Measurements from ENCODE around the gene PNKD.
A peak's percentile ranks its signal among the peaks of the same experiment; 100 is the strongest.

The PNKD gene

DNA sequence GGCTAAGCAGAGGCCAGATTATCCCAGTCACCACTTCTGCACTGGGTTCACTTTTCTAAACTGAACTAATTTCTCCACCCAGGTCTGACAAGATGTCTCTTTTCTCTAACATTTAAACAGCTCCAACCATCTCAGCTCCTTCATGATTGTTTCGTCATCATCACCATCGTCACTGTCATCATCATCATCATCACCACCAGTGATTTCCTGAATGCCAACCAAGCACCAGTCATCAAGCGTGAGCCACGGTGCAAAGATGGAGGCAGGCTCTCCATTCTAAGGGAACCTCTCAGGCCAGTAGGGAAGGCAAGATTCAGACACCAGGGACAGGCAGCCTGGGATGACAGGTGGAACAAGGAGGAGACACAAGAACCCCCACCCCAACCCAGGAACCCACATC is 47.5 kb downstream of the PNKD start:
- H3K9ac ChIP-seq (ENCODE audit: low read length), result no peak overlapping the region
- H3K36me3 ChIP-seq (ENCODE audit: control insufficient read depth, low read depth, low read length), result no peaks in the 10 kb centered on the region
- H3K27ac ChIP-seq (ENCODE audit: low read length), result no peak overlapping the region
- H3K27me3 ChIP-seq (ENCODE audit: control insufficient read depth, insufficient read depth, low read length), result no peaks in the 10 kb centered on the region
- H3K4me3 ChIP-seq (ENCODE audit: low read length), result no peak overlapping the region
- H3K4me1 ChIP-seq (ENCODE audit: control insufficient read depth, low read depth, low read length), result peaks cover 7% of the 10 kb centered on the region
- H3K9me3 ChIP-seq (ENCODE audit: control insufficient read depth, low read depth, low read length), result no peaks in the 10 kb centered on the region

DNA sequence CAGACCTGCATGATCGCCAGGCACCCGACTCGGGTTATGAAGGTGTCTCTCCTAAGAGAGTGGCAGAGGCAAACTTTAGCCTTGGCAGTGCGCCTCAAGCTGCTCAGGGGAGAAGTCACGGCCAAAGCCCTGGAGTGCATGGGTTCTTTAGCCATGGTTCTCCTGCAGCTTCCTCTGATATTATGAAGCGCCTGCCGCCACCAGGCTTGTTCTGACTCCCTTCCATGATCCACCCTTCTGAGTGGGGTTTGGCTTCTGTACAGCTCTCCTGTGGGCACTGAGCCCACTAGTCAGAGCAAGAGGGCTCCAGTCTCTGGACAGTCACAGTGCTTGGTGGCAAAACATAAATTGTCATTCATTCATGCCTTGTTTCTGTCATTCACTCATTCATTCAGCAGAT is 47.9 kb downstream of the PNKD start:
- Histone ChIP-seq H3K27ac (ENCODE audit: low read length) (no peak overlapping the region), H3K4me3 (ENCODE audit: low read length) (no peak overlapping the region), H3K4me1 (ENCODE audit: control insufficient read depth, low read depth, low read length) (peaks cover 7% of the 10 kb centered on the region), H3K9me3 (ENCODE audit: control insufficient read depth, low read depth, low read length) (no peaks in the 10 kb centered on the region), H3K9ac (ENCODE audit: low read length) (no peak overlapping the region), H3K36me3 (ENCODE audit: control insufficient read depth, low read depth, low read length) (no peaks in the 10 kb centered on the region), H3K27me3 (ENCODE audit: control insufficient read depth, insufficient read depth, low read length) (no peaks in the 10 kb centered on the region)

DNA sequence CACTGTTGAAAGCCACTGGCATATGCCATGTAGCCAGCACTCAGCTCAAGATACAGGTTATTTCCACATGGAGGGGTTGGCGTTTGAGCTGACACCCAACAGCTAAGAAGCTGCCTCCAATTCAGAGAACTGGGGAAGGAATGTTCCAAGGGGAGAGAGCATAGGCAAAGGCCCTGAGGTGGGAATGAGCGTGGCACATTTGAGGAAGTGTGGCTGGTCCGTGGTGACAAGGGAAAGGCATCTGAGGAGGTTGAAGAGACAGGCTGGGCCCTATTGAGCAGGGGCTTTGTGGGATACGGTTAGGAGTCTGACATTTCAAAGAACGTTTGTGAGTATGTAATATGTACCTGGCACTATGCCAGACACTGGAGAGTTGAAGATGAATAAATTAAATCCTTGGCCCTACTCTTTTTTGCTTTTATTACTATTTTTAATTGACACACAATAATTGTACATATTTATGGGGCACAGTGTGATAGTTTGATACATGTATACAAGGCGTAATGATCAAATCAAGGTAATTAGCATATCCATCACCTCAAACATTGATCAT is 49.6 kb downstream of the PNKD start:
- Histone ChIP-seq H3K9ac (ENCODE audit: low read length) (no peak overlapping the region), H3K4me3 (ENCODE audit: low read length) (no peak overlapping the region), H3K9me3 (ENCODE audit: control insufficient read depth, low read depth, low read length) (no peaks in the 10 kb centered on the region), H3K27me3 (ENCODE audit: control insufficient read depth, insufficient read depth, low read length) (no peaks in the 10 kb centered on the region), H3K27ac (ENCODE audit: low read length) (no peak overlapping the region), H3K36me3 (ENCODE audit: control insufficient read depth, low read depth, low read length) (no peaks in the 10 kb centered on the region), H3K4me1 (ENCODE audit: control insufficient read depth, low read depth, low read length) (peaks cover 14% of the 10 kb centered on the region)

DNA sequence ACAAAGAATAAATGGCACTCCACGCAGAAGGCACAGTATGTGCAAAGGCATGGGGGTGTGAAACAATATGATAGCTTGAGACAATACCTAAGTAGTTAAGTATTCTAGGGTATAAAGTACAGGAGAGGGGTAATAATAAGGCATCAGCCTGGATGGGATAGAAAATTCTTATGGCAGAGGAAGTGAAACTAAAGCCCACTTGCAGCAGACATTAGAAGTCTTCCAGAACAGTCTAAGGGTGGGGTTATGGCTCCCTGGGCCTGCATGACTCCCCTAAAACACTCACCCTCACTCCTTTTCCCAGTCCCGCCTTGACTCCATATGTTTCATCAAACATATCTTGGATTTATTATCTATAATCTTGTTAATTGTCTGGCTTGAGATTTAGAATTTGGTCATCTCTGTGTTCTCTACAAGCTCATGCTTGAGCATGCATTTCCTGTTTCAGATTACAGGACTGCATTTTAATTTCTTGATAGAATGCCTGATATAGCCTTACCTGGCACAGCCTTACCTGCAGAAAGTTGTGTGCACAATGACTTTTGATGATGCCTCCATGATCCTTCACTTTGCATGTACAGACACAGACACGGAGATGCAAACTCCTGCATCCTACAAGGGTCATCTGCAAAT is 50.5 kb downstream of the PNKD start:
- no peak overlapping the region for H3K4me3 ChIP-seq (ENCODE audit: low read length)
- H3K27me3 ChIP-seq (ENCODE audit: control insufficient read depth, insufficient read depth, low read length), result no peaks in the 10 kb centered on the region
- H3K9ac ChIP-seq (ENCODE audit: low read length), result no peak overlapping the region

DNA sequence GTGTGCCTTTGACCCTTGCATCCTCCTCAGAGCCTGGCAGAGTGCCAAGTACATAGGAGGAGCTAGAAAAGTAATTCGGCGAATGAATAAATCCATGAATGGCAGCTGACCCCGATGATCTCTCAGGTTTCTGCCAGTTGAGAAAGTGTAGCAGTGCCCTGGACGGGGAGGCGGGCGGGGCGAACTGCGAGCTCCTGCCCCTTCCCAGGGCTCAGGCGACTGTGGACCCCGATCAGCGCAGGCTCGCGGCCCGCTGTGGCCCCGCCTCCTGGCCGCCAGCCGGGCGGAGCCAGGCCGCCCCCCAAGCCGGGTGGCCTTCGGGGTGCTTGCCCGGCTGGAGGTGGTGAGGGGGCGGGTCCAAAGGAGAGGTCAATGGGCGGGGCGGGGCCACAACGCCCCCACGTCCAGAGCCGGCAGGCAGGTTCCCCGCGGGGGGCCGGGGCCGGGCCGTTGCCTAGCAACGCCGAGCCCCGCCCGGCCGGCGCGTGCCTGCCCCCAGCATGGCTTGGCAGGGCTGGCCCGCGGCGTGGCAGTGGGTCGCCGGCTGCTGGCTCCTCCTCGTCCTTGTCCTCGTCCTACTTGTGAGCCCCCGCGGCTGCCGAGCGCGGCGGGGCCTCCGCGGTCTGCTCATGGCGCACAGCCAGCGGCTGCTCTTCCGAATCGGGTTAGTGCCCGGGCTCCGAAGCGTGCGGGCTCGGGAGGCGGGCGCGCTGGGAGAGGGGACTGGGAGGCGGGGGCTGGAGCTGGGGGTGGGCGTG is 52.6 kb downstream of the PNKD start:
- Histone ChIP-seq H3K4me3 (ENCODE audit: low read length) (peak overlapping the region; percentile 82), H3K27me3 (ENCODE audit: control insufficient read depth, insufficient read depth, low read length) (no peaks in the 10 kb centered on the region), H3K4me1 (ENCODE audit: control insufficient read depth, low read depth, low read length) (peaks cover 27% of the 10 kb centered on the region), H3K27ac (ENCODE audit: low read length) (no peak overlapping the region), H3K9me3 (ENCODE audit: control insufficient read depth, low read depth, low read length) (no peaks in the 10 kb centered on the region), H3K9ac (ENCODE audit: low read length) (peak overlapping the region; percentile 39), H3K36me3 (ENCODE audit: control insufficient read depth, low read depth, low read length) (no peaks in the 10 kb centered on the region)

More for the DNA sequence above, 50.5 kb downstream of the PNKD start:
- peaks cover 19% of the 10 kb centered on the region for H3K4me1 ChIP-seq (ENCODE audit: control insufficient read depth, low read depth, low read length)
- H3K9me3 ChIP-seq (ENCODE audit: control insufficient read depth, low read depth, low read length), result no peaks in the 10 kb centered on the region
- H3K27ac ChIP-seq (ENCODE audit: low read length), result no peak overlapping the region
- H3K36me3 ChIP-seq (ENCODE audit: control insufficient read depth, low read depth, low read length), result no peaks in the 10 kb centered on the region

DNA sequence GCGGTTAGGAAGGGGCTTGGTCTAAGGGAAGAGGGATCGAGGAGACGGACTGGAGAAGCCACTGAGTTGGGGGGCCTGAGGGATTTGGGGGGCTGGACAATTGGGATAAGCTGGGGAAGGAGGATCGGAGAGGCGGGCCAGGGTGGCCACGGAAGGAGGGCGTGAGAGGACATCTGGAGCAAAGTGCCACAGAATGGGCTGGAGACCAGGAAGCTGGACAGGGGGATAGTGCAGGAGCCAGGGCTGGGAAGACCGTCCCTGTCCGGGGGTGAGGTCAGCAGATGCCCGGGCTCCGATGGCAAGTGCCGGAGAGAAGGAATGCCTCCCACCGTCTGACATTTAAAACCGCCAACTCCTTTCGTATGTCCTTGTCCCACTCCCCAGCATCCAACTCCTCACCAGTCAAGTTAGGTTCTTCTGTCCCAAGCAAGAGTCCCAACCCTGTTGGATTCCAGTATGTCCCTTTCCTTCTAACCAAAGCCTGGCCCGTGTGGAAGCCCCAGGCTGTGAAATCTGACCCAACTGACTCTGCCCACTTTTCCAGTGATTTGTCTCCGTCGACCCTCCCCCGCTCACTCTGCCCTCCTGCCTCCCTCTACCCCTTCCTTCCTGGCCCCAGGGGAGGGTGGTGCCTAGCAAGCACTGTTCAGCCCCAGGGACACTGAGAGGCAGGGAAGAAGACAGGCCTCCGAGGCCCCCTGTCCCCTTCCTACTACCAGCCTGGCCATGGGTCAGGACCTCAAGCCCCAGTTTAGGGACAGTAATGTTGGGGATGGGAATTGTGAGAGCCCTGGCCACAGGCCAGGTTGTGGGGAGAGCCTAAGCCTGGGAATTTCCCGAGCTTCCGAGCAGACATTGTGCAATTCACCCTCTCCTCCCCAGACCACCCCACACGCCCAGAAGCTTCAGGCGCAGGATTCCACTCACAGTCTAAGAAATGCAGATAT is 53.5 kb downstream of the PNKD start:
- Histone ChIP-seq H3K4me1 (ENCODE audit: control insufficient read depth, low read depth, low read length) (peaks cover 27% of the 10 kb centered on the region), H3K36me3 (ENCODE audit: control insufficient read depth, low read depth, low read length) (no peaks in the 10 kb centered on the region), H3K4me3 (ENCODE audit: low read length) (peak overlapping the region; percentile 82), H3K27ac (ENCODE audit: low read length) (peak overlapping the region; percentile 79), H3K27me3 (ENCODE audit: control insufficient read depth, insufficient read depth, low read length) (no peaks in the 10 kb centered on the region), H3K9ac (ENCODE audit: low read length) (peak overlapping the region; percentile 39), H3K9me3 (ENCODE audit: control insufficient read depth, low read depth, low read length) (no peaks in the 10 kb centered on the region)

DNA sequence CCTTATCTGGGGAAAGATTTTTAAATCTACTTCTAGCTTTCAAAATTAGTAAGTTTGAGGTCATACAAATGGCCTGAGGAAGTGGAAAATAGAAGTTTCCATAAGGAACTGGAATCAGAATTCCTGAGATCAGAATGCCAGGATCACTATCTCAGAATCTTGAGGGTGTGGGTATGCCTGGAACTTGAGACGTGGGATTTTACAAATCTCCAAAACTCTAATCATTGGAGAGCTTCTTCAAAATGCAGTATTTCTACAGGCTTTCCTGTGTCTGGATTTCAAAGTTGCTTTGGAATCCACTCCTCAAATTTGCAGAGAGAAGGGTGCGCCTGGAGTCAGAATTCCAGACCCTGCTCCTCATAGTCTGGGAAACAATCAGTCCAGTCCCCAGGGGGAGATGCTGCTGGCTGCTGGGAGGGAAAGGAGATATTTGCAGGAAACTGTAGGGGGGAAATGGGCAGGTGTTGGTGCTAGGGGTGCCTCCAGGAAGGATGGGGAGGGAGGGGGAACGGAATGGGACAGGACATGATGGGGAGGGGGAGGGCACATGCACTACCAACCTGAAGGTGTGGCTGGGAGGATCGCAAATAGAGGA is 55.3 kb downstream of the PNKD start:
- H3K9me3 ChIP-seq (ENCODE audit: control insufficient read depth, low read depth, low read length), result no peaks in the 10 kb centered on the region
- H3K9ac ChIP-seq (ENCODE audit: low read length), result no peak overlapping the region
- H3K27ac ChIP-seq (ENCODE audit: low read length), result no peak overlapping the region

DNA sequence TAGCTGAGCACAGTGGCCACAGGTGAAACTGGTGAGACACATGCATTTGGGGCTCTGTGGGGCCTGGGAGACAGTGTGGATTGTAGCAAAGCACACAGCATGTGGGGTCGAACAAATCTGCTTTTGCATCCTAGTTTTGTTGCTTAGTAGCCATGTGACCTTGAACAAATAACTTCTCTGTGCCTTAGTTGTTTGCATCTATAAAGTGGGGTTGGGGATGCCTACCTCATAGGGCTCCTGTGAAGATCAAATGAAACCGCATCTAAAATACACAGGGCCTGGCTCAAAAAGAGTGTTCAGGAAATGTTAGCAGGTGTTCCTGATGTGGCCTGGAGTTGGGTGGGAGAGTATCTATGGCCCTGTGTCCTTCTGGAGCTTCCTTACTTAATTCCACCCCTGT is 56.0 kb downstream of the PNKD start:
- Histone ChIP-seq H3K9ac (ENCODE audit: low read length) (no peak overlapping the region), H3K27ac (ENCODE audit: low read length) (no peak overlapping the region), H3K9me3 (ENCODE audit: control insufficient read depth, low read depth, low read length) (no peaks in the 10 kb centered on the region), H3K4me1 (ENCODE audit: control insufficient read depth, low read depth, low read length) (peaks cover 27% of the 10 kb centered on the region), H3K36me3 (ENCODE audit: control insufficient read depth, low read depth, low read length) (no peaks in the 10 kb centered on the region), H3K4me3 (ENCODE audit: low read length) (no peak overlapping the region), H3K27me3 (ENCODE audit: control insufficient read depth, insufficient read depth, low read length) (no peaks in the 10 kb centered on the region)

More for the DNA sequence above, 55.3 kb downstream of the PNKD start:
- Histone ChIP-seq H3K4me1 (ENCODE audit: control insufficient read depth, low read depth, low read length) (peaks cover 27% of the 10 kb centered on the region), H3K27me3 (ENCODE audit: control insufficient read depth, insufficient read depth, low read length) (no peaks in the 10 kb centered on the region), H3K36me3 (ENCODE audit: control insufficient read depth, low read depth, low read length) (no peaks in the 10 kb centered on the region), H3K4me3 (ENCODE audit: low read length) (no peak overlapping the region)

DNA sequence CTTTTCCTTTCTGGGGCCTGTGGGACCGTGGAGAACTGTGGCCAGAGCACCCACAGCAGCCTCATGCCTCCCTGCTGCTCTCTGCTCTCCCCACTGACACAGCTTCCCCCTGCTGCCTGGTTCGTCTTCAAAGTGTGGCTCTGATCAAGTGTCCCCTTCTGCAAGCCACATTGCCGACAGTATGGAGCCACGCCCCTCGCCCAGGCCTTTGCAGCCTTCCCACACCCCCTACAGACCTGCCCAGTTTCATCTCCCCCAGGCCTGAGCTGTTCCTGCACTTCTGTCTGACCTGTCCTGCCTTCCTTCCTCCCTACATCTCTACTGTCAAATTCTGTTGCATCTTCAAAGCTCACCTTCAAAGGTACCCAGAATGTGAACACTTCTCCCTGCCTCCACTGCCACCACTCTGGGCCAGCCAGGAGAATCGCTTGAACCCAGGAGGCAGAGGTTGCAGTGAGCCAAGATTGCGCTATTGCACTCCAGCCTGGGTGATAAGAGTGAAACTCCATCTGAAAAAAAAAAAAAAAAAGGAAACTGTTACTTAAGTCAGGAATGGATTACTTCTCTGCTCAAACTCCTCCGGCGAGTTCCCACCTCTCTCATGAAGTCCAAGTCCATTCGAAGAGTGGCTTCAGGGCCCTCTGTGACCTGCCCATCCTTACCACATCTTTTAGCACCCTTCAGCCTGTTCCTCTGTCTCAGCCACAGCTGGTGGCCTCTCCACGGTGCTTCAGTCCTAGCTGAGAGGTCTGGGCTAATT is 57.3 kb downstream of the PNKD start:
- Histone ChIP-seq H3K36me3 (ENCODE audit: control insufficient read depth, low read depth, low read length) (no peaks in the 10 kb centered on the region), H3K27me3 (ENCODE audit: control insufficient read depth, insufficient read depth, low read length) (no peaks in the 10 kb centered on the region), H3K4me3 (ENCODE audit: low read length) (no peak overlapping the region), H3K4me1 (ENCODE audit: control insufficient read depth, low read depth, low read length) (peaks cover 22% of the 10 kb centered on the region), H3K27ac (ENCODE audit: low read length) (no peak overlapping the region), H3K9ac (ENCODE audit: low read length) (no peak overlapping the region), H3K9me3 (ENCODE audit: control insufficient read depth, low read depth, low read length) (no peaks in the 10 kb centered on the region)

DNA sequence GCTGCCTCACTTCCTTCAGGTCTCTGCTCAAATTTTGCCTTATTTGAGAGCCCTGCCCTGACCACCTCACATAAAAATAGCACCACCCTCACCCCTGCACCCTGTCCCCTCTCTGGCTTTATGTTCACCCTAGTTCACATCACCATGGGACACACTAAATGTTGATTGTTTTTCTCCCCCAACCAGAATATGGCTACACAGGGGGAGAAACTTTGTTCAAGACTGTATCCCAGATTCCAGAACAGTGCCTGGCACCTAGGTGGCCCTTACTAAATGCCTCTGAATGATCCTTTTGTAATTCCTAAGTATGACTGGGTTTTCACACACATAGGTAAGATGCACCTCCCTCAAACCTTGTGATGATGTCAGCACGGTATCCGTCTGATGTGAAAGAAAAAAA is 58.0 kb downstream of the PNKD start:
- no peak overlapping the region for H3K9ac ChIP-seq (ENCODE audit: low read length)
- no peaks in the 10 kb centered on the region for H3K27me3 ChIP-seq (ENCODE audit: control insufficient read depth, insufficient read depth, low read length)
- H3K4me3 ChIP-seq (ENCODE audit: low read length), result no peak overlapping the region
- no peaks in the 10 kb centered on the region for H3K36me3 ChIP-seq (ENCODE audit: control insufficient read depth, low read depth, low read length)
- H3K27ac ChIP-seq (ENCODE audit: low read length), result no peak overlapping the region
- H3K9me3 ChIP-seq (ENCODE audit: control insufficient read depth, low read depth, low read length), result no peaks in the 10 kb centered on the region
- peaks cover 21% of the 10 kb centered on the region for H3K4me1 ChIP-seq (ENCODE audit: control insufficient read depth, low read depth, low read length)

Data from iPS-18a (cell line).